ENCODE data around the gene RXRA. TPM values are rescaled to one million over a fixed set of nuclear protein-coding genes. Genes with fewer than 3 reads are reported as not detected.

The RXRA gene
- total and polyA plus RNA-seq, 2 of the 13 experiments (the other 11 are each of a cell fraction or from before 2014, with no cell fraction given), result 18.9 to 29.2 TPM

- Histone ChIP-seq H2AFZ (ENCODE audit: low read length) (no peak overlapping the region), H3K36me3 (replicated peaks in 1 of 2; ENCODE audit: control insufficient read depth in 1 of 2, insufficient read depth in 2 of 2, low read length in 2 of 2) (no peaks in the 10 kb centered on the region), H3K27ac (ENCODE audit: extremely low read length, insufficient read depth, low read length) (no peak overlapping the region), H3K27me3 (ENCODE audit: control insufficient read depth in 1 of 2, insufficient read depth in 2 of 2, low read length in 2 of 2) (peaks cover 14 to 88% of the 10 kb centered on the region in 2 experiments), H3K4me2 (ENCODE audit: low read depth, low read length) (no peak overlapping the region), H3K79me2 (ENCODE audit: insufficient read depth, low read length) (no peaks in the 10 kb centered on the region), H3K9me3 (ENCODE audit: low read length) (no peaks in the 10 kb centered on the region), H4K20me1 (ENCODE audit: insufficient read depth, low read length) (no peaks in the 10 kb centered on the region), H3K9ac (ENCODE audit: insufficient read depth, low read depth, low read length) (no peak overlapping the region), H3K4me3 (replicated peaks in 1 of 3; ENCODE audit: insufficient read depth in 1 of 3, low read depth in 2 of 3, low read length in 3 of 3) (no peak overlapping the region), H3K4me1 (ENCODE audit: insufficient read depth, low read length) (peaks cover 57% of the 10 kb centered on the region)
- ChIA-PET CTCF (ENCODE audit: low intra/inter-chr PET ratio, low total read pairs) (no interaction called here), POLR2A (no interaction called here)
- in situ Hi-C loops (cut with HindIII; ENCODE audit: extremely low pct_ligation_motif_present, low pct_unique_long_range_greater_than_20kb) (no loop called here), intact Hi-C loops (cut with micrococcal nuclease; ENCODE audit: unreplicated experiment) (no loop called here)
- no peak for ATAC-seq
- no peak for FAIRE-seq
- DNase-seq (ENCODE audit: low spot score), result no peak
- no TSS peak for BruUV-seq (replicated peaks)
- TF ChIP-seq SMARCC2 (IDR thresholded peaks at IDR 0.05), result no peak
- TF ChIP-seq KDM1A (CRISPR knock-in tag; IDR thresholded peaks at IDR 0.05), result no peak
- TF ChIP-seq MAFK (conservative IDR thresholded peaks at IDR 0.05 in 1 of 2, IDR thresholded peaks at IDR 0.05 in 1 of 2; ENCODE audit: low read length in 2 of 2), result no peak
- 0 out of 2 replicates have a peak, but pooled peaks have one; percentile 25 for TF ChIP-seq ZNF563 (CRISPR knock-in tag; IDR thresholded peaks at IDR 0.05)
- TF ChIP-seq ZSCAN29 (CRISPR knock-in tag; conservative IDR thresholded peaks at IDR 0.05), result no peak
- no peak for TF ChIP-seq ZNF781 (CRISPR knock-in tag; IDR thresholded peaks at IDR 0.05; ENCODE audit: borderline replicate concordance, not compliant biosample characterization)
- no peak for TF ChIP-seq BRD4 (CRISPR knock-in tag; IDR thresholded peaks at IDR 0.05)
- 53% methylated on average over 8 of the region's 12 CpGs for WGBS (ENCODE audit: low lambda C conversion rate)
Observed at GRCh38 chr9:134290603-134291451, 35.4 kb upstream of the RXRA start.

- no peaks in the 10 kb centered on the region for H3K9me3 ChIP-seq (ENCODE audit: low read length)
- 4% methylated on average over 5 of the region's 11 CpGs for WGBS (ENCODE audit: low lambda C conversion rate)
- peaks cover 13 to 91% of the 10 kb centered on the region in 2 experiments for H3K27me3 ChIP-seq (ENCODE audit: control insufficient read depth in 1 of 2, insufficient read depth in 2 of 2, low read length in 2 of 2)
- FAIRE-seq, result no peak
- peak; percentile 32 for DNase-seq (ENCODE audit: low spot score)
- in situ Hi-C loops (cut with HindIII; ENCODE audit: extremely low pct_ligation_motif_present, low pct_unique_long_range_greater_than_20kb) (no loop called here), intact Hi-C loops (cut with micrococcal nuclease; ENCODE audit: unreplicated experiment) (no loop called here)
- no peak overlapping the region for H3K4me2 ChIP-seq (ENCODE audit: low read depth, low read length)
- ATAC-seq, result peak; percentile 14; the same call in 2 of the 3 replicates
- ChIA-PET POLR2A (no interaction called here), CTCF (ENCODE audit: low intra/inter-chr PET ratio, low total read pairs) (no interaction called here)
- no peaks in the 10 kb centered on the region for H4K20me1 ChIP-seq (ENCODE audit: insufficient read depth, low read length)
- no peaks in the 10 kb centered on the region for H3K79me2 ChIP-seq (ENCODE audit: insufficient read depth, low read length)
- no TSS peak for BruUV-seq (replicated peaks)
- no peak overlapping the region for H3K4me3 ChIP-seq (replicated peaks in 1 of 3; ENCODE audit: insufficient read depth in 1 of 3, low read depth in 2 of 3, low read length in 3 of 3)
- H3K4me1 ChIP-seq (ENCODE audit: insufficient read depth, low read length), result peaks cover 60% of the 10 kb centered on the region
- no peak overlapping the region for H3K9ac ChIP-seq (ENCODE audit: insufficient read depth, low read depth, low read length)
- no peaks in the 10 kb centered on the region for H3K36me3 ChIP-seq (replicated peaks in 1 of 2; ENCODE audit: control insufficient read depth in 1 of 2, insufficient read depth in 2 of 2, low read length in 2 of 2)
- no peak overlapping the region for H2AFZ ChIP-seq (ENCODE audit: low read length)
- H3K27ac ChIP-seq (ENCODE audit: extremely low read length, insufficient read depth, low read length), result no peak overlapping the region
- TF ChIP-seq TCF7 (IDR thresholded peaks at IDR 0.05; ENCODE audit: low read depth) (peak; percentile 45; the same call in 1 of the 2 replicates), SP5 (CRISPR knock-in tag; IDR thresholded peaks at IDR 0.05; ENCODE audit: borderline replicate concordance, low read depth) (peak; percentile 70; the same call in 1 of the 2 replicates), ZNF687 (CRISPR knock-in tag; IDR thresholded peaks at IDR 0.05) (peak; percentile 54), ZNF768 (CRISPR knock-in tag; IDR thresholded peaks at IDR 0.05) (peak; percentile 69; the same call in 1 of the 2 replicates), ZNF383 (CRISPR knock-in tag; IDR thresholded peaks at IDR 0.05; ENCODE audit: borderline replicate concordance) (no peak), ZMYM4 (CRISPR knock-in tag; IDR thresholded peaks at IDR 0.05) (peak; percentile 34; the same call in 1 of the 2 replicates), SALL1 (CRISPR knock-in tag; IDR thresholded peaks at IDR 0.05) (peak; percentile 36; the same call in 1 of the 2 replicates), SAP130 (CRISPR knock-in tag; IDR thresholded peaks at IDR 0.05; ENCODE audit: low read depth) (peak; percentile 23; the same call in 1 of the 2 replicates)
Observed at GRCh38 chr9:134291452-134291881, 34.8 kb upstream of the RXRA start.
